Stimulated activated CD4-positive, alpha-beta T cell treated with anti-CD3 and anti-CD28 coated beads, Interleukin-12 subunit alpha, Interleukin-12 subunit beta, amount 100 ng/mL, for 4 hours (primary cell): Measurements from ENCODE around the gene HNRNPAB.
"Not testable (repeated sequence)": the region's sequence is repeated elsewhere in the genome, so short reads cannot be mapped to it uniquely, and the experiment has no call there.

Source experiments
- DNase-seq: peaks from one replicate; pipeline ENCODE4 v3.0.0-alpha.2; 2020

Gene HNRNPAB

GRCh38 chr5:178232124-178232919 lies 28.0 kb downstream of the HNRNPAB start, which contains the start of gene PHYKPL:
TSS of gene PHYKPL (minus strand) at chr5:178232802. CDS start at chr5:178232550, 252 bp downstream.
- DNase-seq, result peak; percentile 70

- no peak for DNase-seq
Observed at GRCh38 chr5:178232920-178233429, 28.6 kb downstream of the HNRNPAB start.

GRCh38 chr5:178234121-178234749 lies 29.9 kb downstream of the HNRNPAB start:
- no peak for DNase-seq

GRCh38 chr5:178234750-178235587 lies 30.6 kb downstream of the HNRNPAB start:
- peak; percentile 70 for DNase-seq

GRCh38 chr5:178235588-178235974 lies 31.2 kb downstream of the HNRNPAB start:
- DNase-seq, result no peak

- no peak for DNase-seq
Observed at GRCh38 chr5:178236126-178236525, 31.8 kb downstream of the HNRNPAB start.

- DNase-seq, result no peak
Observed at GRCh38 chr5:178236679-178237078, 32.3 kb downstream of the HNRNPAB start.

GRCh38 chr5:178237431-178238312 lies 33.3 kb downstream of the HNRNPAB start:
- DNase-seq, result no peak

- no peak for DNase-seq
Observed at GRCh38 chr5:178238313-178238635, 33.9 kb downstream of the HNRNPAB start.

- DNase-seq, result no peak
Observed at GRCh38 chr5:178238711-178239592, 34.6 kb downstream of the HNRNPAB start.

GRCh38 chr5:178239626-178240301 lies 35.4 kb downstream of the HNRNPAB start:
- not testable (repeated sequence) for DNase-seq

- no peak for DNase-seq
Observed at GRCh38 chr5:178240341-178240741, 36.0 kb downstream of the HNRNPAB start.

- DNase-seq, result no peak
Observed at GRCh38 chr5:178240766-178241165, 36.4 kb downstream of the HNRNPAB start.

GRCh38 chr5:178241231-178241663 lies 36.9 kb downstream of the HNRNPAB start:
- DNase-seq, result no peak

GRCh38 chr5:178241688-178242231 lies 37.4 kb downstream of the HNRNPAB start:
- no peak for DNase-seq

- DNase-seq, result no peak
Observed at GRCh38 chr5:178242416-178242815, 38.1 kb downstream of the HNRNPAB start.

- no peak for DNase-seq
Observed at GRCh38 chr5:178244576-178244975, 40.2 kb downstream of the HNRNPAB start.

- no peak for DNase-seq
Observed at GRCh38 chr5:178245389-178245788, 41.1 kb downstream of the HNRNPAB start.

- DNase-seq, result no peak
Observed at GRCh38 chr5:178246624-178247279, 42.4 kb downstream of the HNRNPAB start.
